GM10266 (cell line): ENCODE results near the gene EML3.

Source experiments
- DNase-seq: peaks from one replicate; pipeline ENCODE4 v3.0.0; 2012; ENCODE audit errors: extremely low spot score
- TF ChIP-seq, protein P1 (sequence below): IDR thresholded peaks from 2 replicates; pipeline ENCODE4 v1.5.1; 2012; ENCODE audit warnings: mild to moderate bottlenecking, low read depth; ENCODE audit not compliant: control insufficient read depth, insufficient read depth; ENCODE audit errors: missing control alignments

Gene EML3

GRCh38 chr11:62648967-62649364 is 36.4 kb upstream of the EML3 start:
- TF ChIP-seq, protein P1, sequence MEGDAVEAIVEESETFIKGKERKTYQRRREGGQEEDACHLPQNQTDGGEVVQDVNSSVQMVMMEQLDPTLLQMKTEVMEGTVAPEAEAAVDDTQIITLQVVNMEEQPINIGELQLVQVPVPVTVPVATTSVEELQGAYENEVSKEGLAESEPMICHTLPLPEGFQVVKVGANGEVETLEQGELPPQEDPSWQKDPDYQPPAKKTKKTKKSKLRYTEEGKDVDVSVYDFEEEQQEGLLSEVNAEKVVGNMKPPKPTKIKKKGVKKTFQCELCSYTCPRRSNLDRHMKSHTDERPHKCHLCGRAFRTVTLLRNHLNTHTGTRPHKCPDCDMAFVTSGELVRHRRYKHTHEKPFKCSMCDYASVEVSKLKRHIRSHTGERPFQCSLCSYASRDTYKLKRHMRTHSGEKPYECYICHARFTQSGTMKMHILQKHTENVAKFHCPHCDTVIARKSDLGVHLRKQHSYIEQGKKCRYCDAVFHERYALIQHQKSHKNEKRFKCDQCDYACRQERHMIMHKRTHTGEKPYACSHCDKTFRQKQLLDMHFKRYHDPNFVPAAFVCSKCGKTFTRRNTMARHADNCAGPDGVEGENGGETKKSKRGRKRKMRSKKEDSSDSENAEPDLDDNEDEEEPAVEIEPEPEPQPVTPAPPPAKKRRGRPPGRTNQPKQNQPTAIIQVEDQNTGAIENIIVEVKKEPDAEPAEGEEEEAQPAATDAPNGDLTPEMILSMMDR = no peak
- no peak for DNase-seq

GRCh38 chr11:62648185-62648966 is 35.8 kb upstream of the EML3 start:
- no peak for DNase-seq
- TF ChIP-seq, protein P1 = no peak

GRCh38 chr11:62647609-62648005 is 35.0 kb upstream of the EML3 start:
- TF ChIP-seq, protein P1 = no peak

DNA sequence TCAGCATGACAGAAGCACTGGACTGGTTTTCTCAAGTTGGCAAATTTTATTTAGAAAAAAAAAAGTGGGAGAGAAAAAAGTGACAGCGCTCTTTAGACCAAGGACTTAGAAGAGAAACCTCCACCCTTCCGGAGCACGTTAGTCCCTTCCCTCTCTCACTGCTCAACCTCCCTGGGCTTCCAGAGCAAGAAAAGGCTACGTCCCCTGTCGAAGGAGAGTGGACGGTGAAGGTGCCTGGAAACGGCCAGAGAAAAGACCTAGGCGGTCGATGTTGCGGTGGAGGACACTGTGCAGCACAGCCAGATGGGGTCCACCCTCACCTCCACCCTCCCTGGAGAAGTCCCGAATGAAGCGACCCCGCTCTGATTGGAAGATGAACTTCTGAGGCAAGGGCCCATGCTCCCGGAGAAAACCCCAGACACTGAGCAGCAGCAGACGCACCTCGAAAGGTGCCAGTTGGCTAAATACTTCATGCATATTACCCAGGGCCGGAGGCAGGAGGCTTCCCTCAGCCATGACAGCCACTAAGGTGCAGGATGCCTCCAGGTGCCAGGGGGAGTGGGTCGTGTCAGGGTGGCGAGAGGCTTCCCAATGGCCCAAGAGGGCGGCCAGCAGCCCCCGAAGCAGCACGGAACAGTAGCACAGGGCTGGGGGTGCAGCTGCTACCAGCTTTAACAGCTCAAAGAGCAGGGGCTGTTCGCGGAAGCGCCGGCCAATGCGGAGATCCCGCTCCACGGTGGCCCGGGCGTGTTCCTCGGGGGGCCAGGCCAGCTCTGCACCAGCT is 34.4 kb upstream of the EML3 start:
- no peak for DNase-seq
- TF ChIP-seq, protein P1 = no peak

More at GRCh38 chr11:62647609-62648005, 35.0 kb upstream of the EML3 start:
- no peak for DNase-seq

DNA sequence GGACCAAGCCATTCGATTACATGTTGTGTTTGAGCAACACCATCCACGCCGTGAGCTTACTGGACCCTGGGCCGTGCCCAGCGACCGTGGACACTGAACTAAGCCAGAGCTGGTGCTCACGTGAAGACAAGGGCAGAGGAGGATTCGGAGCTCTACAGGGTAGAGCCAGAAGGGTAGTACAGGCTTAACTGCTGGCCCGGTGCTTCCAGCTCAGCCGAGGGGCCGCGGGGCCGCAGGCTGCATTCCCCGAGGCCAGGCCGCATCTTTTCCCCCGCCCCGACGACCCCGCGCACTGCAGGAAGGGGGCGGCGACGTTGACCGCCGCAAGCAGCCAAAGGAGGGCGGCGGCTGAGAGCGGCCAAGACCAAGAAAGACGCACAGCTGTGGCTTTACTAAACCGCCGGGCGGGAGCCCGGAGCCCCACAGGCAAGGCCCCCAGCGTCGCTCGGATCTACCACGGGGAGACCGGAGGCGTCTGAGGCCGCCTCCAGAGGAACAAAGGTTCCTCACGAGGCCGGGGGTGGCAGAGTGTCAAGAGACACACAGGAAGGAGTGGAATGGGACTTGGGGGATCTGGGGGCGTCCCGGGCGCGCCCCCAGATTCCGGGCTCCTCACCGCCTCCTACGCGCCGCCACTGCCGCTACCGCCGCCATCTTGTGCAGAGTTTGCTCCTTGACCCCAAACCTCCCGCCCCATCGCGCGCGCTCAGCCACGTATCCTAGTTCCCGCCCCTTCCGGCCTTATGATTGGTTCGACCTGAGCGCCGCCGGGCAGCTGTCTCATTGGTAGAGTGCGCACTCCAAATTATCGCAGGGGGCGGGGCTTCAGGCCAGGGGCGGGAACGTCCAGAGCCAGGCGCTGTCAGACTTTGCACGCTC is 33.6 kb upstream of the EML3 start, which contains the start of gene GANAB:
GANAB (minus strand) TSS at position 668 of the 879 bp plus-strand sequence; CDS start at position 654, 14 bp downstream.
- TF ChIP-seq, protein P1 = no peak

GRCh38 chr11:62645671-62645945 is 33.0 kb upstream of the EML3 start:
- DNase-seq = no peak
- TF ChIP-seq, protein P1 = no peak

More for the DNA sequence above, 33.6 kb upstream of the EML3 start, which contains the start of gene GANAB:
- DNase-seq = peak; percentile 99
